ENCODE measurements around the gene ANAPC2.

Gene ANAPC2

DNA sequence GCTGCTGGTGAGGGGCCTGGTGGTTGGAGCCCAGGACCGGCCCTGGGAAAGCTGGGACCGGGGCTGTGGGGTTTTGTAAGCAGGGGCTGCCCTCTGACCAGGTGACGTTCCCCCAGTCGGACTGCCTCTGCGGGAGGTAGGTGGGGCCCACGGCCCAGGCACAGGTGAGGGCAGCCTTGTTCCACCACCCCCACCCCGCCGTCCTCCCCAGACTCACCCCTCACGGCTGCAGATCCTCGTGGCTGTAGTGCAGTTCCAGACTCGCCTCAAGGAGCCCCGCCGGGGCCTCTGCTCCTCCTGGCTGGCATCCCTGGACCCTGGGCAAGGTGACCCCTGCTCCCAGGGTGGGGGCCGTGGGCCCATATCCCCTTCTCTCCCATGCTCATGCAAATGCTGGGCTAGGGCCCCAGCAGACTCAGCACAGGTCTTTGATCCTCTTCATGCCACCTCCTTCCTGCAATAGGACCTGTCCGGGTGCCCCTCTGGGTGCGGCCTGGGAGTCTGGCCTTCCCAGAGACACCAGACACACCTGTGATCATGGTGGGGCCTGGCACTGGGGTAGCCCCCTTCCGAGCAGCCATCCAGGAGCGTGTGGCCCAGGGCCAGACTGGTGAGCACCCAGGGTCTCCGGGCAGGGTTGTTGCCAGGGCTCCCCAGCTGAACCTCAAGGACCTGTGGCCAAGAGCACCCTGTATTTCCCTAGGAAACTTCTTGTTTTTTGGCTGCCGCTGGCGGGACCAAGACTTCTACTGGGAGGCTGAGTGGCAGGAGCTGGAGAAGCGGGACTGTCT lies 27.0 kb upstream of the ANAPC2 start:
- Histone ChIP-seq H3K79me2 (ENCODE audit: low read length) (no peaks in the 10 kb centered on the region), H4K20me1 (ENCODE audit: insufficient read depth, low read length) (no peaks in the 10 kb centered on the region), H3K36me3 (replicated peaks; ENCODE audit: low read depth, low read length) (no peaks in the 10 kb centered on the region), H3K4me3 (ENCODE audit: low read length) (no peak overlapping the region), H3K27ac (ENCODE audit: low read length) (no peak overlapping the region), H3K27me3 (ENCODE audit: low read depth, low read length) (no peaks in the 10 kb centered on the region), H3K4me1 (ENCODE audit: low read length) (no peaks in the 10 kb centered on the region), H3K9ac (ENCODE audit: low read length) (no peak overlapping the region), H2AFZ (ENCODE audit: low read depth, low read length) (no peak overlapping the region), H3K4me2 (ENCODE audit: low read length) (no peak overlapping the region), H3K9me3 (ENCODE audit: insufficient read depth, low read length) (no peaks in the 10 kb centered on the region)
- TF ChIP-seq CTCF (IDR thresholded peaks at IDR 0.05; ENCODE audit: low read depth, low read length) (no peak), EZH2phosphoT487 (IDR thresholded peaks at IDR 0.05; ENCODE audit: low read depth) (no peak)

GRCh38 chr9:137214620-137215019 lies 26.3 kb upstream of the ANAPC2 start:
- Histone ChIP-seq H3K27ac (ENCODE audit: low read length) (no peak overlapping the region), H3K9me3 (ENCODE audit: insufficient read depth, low read length) (no peaks in the 10 kb centered on the region), H2AFZ (ENCODE audit: low read depth, low read length) (no peak overlapping the region), H3K4me2 (ENCODE audit: low read length) (no peak overlapping the region), H3K36me3 (replicated peaks; ENCODE audit: low read depth, low read length) (peaks cover 5% of the 10 kb centered on the region), H3K27me3 (ENCODE audit: low read depth, low read length) (no peaks in the 10 kb centered on the region), H3K4me3 (ENCODE audit: low read length) (no peak overlapping the region), H3K79me2 (ENCODE audit: low read length) (no peaks in the 10 kb centered on the region), H4K20me1 (ENCODE audit: insufficient read depth, low read length) (no peaks in the 10 kb centered on the region), H3K9ac (ENCODE audit: low read length) (no peak overlapping the region), H3K4me1 (ENCODE audit: low read length) (no peaks in the 10 kb centered on the region)
- no peak for TF ChIP-seq CTCF (IDR thresholded peaks at IDR 0.05; ENCODE audit: low read depth, low read length)
- no peak for TF ChIP-seq EZH2phosphoT487 (IDR thresholded peaks at IDR 0.05; ENCODE audit: low read depth)

DNA sequence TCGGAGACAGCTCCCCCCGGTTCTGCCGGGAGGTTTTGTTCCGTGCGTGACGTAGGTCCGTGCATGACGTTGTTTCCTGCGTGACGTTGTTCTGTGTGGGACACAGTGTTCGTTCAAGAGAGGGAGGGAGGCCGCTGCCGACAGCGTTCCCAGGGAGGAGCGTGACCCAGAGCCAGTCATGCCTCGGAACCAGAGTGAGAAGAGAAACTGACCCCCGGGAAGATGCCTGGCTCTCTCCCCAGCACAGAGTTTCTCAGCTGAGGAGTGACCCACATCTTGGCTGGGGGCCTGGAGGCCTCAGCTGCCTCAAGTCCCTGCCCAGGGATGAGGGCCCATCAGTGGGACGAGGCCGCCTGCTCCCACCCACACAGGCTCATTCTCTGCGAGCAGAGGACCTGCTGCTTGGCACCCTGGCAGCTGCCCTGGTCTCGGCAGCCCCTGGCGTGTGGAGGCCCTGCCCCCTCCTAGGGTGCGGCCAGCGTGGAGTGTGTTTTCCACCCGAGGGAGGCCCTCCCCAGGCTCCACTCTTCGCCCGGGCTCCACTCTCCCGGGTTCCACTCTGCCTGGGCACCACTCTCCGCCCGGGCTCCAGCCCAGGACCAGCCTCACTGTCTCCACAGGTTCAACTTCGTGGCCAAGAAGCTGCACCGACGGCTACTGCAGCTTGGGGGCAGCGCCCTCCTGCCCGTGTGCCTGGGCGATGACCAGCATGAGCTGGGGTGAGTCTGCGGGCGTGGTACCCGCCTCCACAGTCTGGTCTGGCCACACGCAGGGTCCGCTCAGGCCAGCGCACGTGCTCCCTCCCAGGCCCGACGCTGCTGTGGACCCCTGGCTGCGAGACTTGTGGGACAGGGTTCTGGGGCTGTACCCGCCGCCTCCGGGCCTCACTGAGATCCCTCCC lies 25.1 kb upstream of the ANAPC2 start:
- H3K9ac ChIP-seq (ENCODE audit: low read length): peak overlapping the region; percentile 61
- H3K79me2 ChIP-seq (ENCODE audit: low read length): no peaks in the 10 kb centered on the region
- no peaks in the 10 kb centered on the region for H3K27me3 ChIP-seq (ENCODE audit: low read depth, low read length)
- no peaks in the 10 kb centered on the region for H3K9me3 ChIP-seq (ENCODE audit: insufficient read depth, low read length)
- TF ChIP-seq EZH2phosphoT487 (IDR thresholded peaks at IDR 0.05; ENCODE audit: low read depth) (no peak), CTCF (IDR thresholded peaks at IDR 0.05; ENCODE audit: low read depth, low read length) (peak; percentile 35)
- no peak overlapping the region for H3K27ac ChIP-seq (ENCODE audit: low read length)
- no peak overlapping the region for H2AFZ ChIP-seq (ENCODE audit: low read depth, low read length)
- peak overlapping the region; percentile 73 for H3K4me2 ChIP-seq (ENCODE audit: low read length)
- no peaks in the 10 kb centered on the region for H4K20me1 ChIP-seq (ENCODE audit: insufficient read depth, low read length)
- H3K36me3 ChIP-seq (replicated peaks; ENCODE audit: low read depth, low read length): peaks cover 5% of the 10 kb centered on the region
- H3K4me3 ChIP-seq (ENCODE audit: low read length): peak overlapping the region; percentile 78
- H3K4me1 ChIP-seq (ENCODE audit: low read length): no peaks in the 10 kb centered on the region

DNA sequence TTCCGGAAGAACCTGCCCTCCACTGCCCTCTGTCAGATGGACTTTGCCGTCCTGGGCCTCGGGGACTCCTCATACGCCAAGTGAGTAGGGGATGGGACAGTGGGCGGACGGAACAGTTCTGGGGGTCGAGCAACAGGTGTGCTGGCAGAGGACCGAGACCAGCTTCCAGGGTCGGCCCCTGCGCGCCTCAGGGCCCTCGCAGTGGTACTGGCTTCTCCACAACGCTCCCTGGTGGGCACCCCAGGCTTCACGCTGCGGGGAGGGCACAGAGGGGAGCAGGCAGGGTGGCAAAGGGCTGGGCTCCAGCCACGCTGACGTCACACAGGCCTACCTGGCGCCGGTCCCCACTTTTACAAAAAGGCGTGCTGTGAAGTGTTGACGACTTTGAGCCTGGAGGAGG lies 24.2 kb upstream of the ANAPC2 start:
- Histone ChIP-seq H3K36me3 (replicated peaks; ENCODE audit: low read depth, low read length) (peaks cover 5% of the 10 kb centered on the region), H3K27ac (ENCODE audit: low read length) (no peak overlapping the region)
- 0 out of 2 replicates have a peak, but pooled peaks have one; percentile 4 for TF ChIP-seq CTCF (IDR thresholded peaks at IDR 0.05; ENCODE audit: low read depth, low read length)
- TF ChIP-seq EZH2phosphoT487 (IDR thresholded peaks at IDR 0.05; ENCODE audit: low read depth): no peak

More for the DNA sequence above, 24.2 kb upstream of the ANAPC2 start:
- Histone ChIP-seq H3K4me1 (ENCODE audit: low read length) (no peaks in the 10 kb centered on the region), H3K4me2 (ENCODE audit: low read length) (peak overlapping the region; percentile 73), H3K9me3 (ENCODE audit: insufficient read depth, low read length) (no peaks in the 10 kb centered on the region), H2AFZ (ENCODE audit: low read depth, low read length) (no peak overlapping the region), H4K20me1 (ENCODE audit: insufficient read depth, low read length) (no peaks in the 10 kb centered on the region), H3K9ac (ENCODE audit: low read length) (peak overlapping the region; percentile 61), H3K79me2 (ENCODE audit: low read length) (no peaks in the 10 kb centered on the region), H3K4me3 (ENCODE audit: low read length) (peak overlapping the region; percentile 78), H3K27me3 (ENCODE audit: low read depth, low read length) (no peaks in the 10 kb centered on the region)

Data from OCI-LY3 (cell line).